Activated gamma-delta T cell treated with Interleukin-2 at 50 U/mL for 16 hours (primary cell): ENCODE measurements around the gene SLC1A2.

Source experiments
- DNase-seq: peaks from one replicate; pipeline ENCODE4 v3.0.0-alpha.2; 2020

The SLC1A2 gene

DNA sequence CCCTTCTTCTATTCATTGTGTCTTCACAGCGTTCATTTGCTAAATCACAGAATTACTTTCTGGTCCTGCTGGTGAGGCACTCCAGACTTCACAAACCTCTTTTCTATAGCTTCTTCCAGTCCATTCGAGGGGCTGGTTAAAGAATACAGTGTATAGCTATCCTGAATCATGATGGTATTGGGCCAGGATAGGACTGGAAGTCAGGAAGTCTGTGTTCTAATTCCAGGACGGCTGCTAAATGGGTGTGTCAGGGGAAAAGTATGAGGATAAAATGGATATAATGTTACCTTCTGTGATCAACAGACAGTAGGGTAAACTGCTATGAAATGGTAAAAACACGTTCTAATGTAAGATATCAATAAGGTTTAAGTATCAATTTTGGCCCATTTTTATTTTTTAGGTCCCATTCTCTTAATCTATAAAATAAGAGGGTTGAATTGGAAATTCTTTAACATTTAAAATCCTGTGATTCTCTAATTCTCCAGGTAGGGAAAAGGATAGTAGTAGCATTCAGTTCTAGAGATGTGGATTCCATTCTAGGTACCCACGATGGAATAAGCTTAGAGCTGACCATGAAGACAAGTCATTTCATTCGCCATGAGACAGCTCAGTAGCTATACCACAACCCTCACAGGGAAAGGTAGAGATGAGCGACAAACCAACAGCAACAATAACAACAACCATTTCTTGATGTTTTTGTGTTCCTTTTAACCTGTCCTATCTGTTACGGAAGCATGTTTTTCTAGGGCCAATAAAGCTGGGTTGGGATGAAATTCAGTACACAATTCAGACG, 96.1 kb downstream of the SLC1A2 start:
- DNase-seq, result no peak

DNA sequence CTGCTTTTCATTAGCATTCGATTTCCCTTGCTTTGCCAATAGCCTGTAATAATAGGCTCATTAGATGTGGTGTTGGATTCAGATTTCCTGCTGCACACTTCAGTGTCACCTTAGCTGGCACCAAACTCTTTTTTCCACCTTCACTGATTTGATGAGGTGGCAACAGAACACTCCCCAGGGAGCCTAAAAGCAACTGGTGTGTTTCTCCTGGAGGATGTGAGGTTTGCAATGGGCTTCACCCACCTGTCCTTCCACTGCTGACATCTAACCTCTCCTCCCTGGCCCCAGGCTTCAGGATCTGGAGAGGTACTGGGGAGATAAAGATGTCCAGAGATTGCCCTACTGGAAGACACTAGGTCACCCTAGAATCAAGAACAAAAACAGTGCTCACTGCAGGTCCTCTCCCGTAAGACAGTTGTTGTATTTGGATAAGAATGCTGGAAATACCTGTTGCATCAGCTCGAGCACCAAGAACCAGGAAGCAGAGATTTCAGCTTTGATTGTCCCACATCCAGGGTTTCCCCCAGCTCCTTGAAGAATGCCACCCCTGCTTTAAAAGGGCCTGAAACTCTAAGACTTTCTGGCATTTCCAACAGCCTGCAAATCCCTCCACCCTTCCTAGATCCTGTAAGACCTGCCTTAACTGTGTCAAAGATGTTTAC, 96.9 kb downstream of the SLC1A2 start:
- DNase-seq, result no peak

DNA sequence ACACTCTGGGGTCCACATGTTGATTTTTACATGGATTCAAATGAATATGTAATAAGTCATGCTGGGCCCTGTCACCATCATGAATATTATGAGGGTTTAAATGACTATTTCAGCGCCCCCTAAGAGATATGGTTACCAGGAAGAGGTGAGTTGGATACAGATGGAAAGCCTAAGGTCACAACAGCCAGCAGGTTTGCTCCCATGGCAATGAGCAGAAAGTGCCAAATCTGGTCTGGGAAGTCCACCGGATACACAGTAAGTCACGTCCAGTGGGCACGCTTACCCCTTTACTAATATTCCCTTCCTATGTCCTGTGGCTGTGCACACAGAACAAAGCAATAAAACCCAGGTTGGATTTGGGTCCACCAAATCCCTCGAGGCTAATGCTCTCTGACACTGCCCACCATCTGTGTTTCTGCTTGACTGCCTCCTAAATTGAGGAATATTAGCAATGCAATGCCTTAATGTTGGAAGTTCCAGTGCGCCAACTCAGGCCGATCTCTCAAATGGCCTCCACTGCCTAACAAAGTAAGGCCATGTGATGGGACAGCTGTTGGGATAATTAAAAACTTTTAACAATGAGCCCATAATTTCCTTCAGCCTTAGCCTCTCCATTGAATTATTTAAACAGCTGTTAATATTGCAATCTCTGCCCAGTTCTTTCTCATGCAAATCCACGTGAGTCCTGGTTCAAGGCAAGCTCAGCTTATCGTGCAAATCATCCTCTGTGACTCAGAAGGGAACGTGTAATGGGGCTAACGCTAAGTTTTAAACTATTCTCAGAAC, 97.6 kb downstream of the SLC1A2 start:
- no peak for DNase-seq

DNA sequence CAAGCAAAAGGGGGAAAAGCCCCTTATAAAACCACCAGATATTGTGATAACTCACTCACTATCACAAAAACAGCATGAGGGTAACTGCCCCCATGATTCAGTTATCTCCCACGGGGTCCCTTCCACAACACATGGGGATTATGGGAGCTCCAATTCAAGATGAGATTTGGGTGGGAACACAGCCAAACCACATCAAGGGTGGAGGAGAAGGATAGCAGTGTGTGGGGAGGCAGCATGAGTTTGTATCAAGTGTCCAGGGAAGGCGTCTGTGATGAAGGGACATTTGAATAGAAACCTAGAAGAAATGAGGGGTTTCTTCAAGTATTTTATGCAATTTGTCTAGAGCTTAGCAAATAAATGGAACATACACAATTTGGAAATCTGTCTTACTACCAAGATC, 98.2 kb downstream of the SLC1A2 start:
- DNase-seq, result no peak

DNA sequence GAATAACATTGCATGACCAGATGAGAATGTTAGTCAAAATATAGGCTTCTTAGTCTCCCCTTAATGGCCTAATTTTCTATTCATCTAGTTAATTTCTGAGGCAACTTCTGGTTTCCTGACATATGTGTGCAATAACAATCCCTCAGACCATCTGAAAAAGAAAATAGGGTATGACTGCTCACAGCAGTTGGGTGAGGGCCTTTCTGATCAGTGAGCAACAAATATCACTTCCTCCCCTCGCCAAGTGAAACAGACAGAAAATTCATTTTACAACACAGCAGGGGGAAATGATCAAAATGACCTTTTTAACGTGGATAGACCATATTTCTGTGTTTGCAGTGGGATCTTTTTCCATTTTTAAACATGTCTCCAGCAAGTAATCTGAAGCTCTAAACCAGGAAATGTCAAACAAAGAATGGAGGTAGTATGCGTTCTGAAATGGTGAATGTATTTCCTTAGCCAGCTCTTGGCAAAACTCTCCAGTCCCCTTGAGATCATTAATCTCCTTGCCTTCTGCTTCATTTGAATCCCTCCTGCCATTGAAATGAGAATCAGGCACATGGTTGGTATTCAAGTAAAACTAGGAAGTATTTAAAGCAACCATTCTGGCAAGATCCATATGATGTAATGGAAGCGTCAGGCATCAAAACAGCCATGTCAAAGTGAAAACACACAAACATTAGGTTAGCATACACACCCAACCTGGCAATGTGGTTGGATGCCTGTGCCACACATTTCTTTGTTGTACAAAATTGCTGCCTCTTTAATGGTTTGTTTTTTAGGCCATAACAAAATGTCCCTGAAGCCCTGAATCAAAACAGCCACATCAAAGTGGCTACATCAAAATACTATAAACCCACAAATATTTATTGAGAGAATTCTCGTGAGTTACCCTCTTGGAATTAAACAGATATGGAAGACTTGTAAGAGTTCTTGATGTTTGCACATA, 100.1 kb downstream of the SLC1A2 start:
- DNase-seq, result no peak

DNA sequence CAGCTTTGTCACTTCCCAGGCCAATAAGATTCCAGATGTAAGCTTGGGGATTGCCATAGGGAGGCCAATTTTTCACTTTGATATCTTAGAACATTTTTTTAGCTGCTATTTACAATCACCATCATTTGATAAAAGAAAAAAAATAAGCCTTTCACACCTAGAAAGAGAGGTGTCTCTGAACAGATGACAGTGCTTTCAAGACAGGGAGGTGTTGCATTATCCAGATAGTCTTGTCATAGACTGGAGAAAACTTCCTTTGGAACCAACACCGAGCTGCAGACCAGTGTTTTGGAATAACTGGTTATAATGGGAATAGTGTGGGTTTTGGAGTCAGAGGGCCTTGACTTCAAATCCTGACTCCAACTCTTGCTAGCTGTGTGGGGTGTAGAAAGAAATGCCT, 101.0 kb downstream of the SLC1A2 start:
- no peak for DNase-seq

DNA sequence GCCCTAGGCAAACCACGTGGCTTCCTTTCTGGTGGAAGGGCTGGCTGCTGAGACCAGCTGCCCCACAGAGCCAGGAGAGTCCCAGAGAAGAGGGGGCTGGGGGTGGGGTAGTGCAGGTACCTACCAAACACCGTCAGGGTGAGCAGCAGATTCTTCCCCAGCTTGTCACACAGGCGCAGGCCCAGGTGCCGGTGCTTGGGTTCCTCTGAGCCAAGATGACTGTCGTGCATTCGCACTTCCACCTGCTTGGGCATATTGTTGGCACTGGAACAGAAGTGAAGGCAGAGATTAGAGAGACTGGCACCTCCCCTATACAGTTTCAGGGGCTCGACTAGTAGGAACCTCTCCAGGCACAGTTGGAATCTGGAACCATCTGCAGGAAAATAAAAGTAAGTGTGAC, 102.1 kb downstream of the SLC1A2 start:
- no peak for DNase-seq

DNA sequence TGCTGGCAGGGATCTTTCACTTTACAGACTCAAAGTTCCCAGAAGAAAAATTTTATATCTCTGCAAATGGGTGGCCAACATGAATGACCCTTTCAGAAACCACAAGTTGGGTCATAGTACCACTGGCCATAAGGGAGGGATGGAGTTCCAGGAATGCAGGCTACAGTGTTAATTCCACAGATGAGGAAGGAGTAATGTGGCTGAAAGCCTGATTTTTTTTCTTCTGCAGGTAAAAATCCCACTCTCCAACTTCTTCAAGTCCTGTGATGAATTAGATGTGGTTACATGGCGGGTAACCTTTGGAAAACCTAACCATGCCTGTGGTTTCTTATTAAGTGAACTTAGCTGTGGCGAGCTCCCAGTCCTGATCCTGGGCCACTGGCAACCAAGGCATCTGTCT, 103.2 kb downstream of the SLC1A2 start:
- no peak for DNase-seq

DNA sequence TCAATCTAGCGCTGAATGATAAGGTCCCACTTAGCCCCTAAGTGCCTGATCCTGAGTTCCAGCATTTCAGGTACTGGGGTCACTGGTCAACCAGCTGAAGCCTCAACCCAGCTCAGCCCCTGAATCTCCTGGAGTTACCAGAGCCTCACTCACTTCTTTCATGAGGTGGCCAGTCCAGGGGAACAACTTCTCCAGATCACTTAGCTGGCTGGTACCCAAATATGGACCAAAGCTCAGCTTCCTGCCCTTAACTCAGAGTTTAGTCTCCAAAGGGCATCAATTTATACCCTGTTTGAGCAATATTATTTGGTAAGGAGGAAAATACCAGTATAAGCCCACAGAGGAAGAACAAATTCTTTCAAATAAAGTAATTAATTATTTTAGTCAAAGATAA, 105.6 kb downstream of the SLC1A2 start:
- no peak for DNase-seq

DNA sequence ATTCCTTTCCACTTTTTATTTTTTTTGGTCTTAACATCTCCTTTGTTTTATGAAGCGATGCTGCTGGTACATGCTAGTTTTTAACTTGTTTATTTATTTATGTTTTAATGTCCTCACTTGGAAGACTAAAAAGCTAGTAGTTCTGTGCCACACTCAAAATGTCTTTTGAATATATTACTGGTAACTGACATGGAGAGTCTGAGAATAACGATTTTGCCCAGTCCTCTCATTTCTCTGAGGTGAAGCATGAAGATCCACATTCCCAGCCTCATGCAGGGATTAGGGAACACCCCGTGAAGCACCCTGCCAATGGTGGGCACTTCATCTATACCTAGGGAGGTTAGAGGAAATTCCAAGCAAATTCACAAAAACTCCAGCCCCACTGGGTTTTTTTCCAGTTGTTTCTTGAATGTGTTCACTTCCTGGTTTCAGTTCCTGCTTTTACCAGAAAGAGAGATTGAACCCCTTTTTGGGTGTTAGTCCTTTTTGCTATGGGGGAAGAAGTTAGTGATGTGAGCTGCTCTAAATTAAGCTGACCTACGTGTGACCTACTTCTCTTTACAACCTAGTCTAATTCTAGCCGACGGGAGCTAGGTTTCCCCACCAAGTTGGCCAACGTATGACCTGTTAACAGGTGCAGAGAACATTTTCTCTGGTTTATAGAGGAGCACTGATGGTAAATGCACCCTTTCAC, 106.1 kb downstream of the SLC1A2 start:
- DNase-seq, result no peak

DNA sequence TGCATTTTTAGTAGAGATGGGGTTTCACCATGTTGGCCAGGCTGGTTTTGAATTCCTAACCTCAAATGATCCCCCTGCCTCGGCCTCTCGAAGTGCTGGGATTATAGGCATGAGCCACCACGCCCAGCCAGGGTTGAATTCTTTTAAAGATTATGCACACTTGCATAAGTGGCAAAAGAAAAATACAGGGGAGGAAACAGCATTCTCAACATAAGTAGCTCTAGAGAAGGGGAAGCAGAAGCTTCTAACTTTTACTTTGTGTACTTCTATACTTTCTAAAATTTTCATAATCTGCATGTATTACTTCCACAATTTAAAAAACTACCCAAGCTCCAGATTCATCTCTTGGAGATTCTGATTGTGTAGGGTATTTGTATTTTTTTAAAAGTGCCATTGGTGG, 108.0 kb downstream of the SLC1A2 start:
- no peak for DNase-seq

DNA sequence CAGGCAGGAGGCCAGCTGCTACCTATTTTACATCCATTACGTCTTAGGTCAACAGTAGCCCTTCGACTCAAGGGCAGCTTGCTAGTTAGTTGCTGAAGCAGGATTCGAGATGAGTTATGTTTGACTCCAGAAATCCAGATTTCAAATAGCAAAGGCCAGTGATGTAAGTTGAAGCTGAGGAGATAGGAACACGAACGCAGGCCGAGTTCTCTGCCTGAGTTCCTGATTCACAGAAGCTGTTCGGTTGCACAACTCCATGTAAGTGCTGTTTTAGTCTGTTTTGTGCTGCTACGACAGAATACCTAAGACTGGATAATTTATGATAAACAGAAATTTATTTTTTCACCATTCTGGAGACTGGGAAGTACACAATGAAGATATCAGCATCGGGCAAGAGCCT, 111.2 kb downstream of the SLC1A2 start:
- no peak for DNase-seq

DNA sequence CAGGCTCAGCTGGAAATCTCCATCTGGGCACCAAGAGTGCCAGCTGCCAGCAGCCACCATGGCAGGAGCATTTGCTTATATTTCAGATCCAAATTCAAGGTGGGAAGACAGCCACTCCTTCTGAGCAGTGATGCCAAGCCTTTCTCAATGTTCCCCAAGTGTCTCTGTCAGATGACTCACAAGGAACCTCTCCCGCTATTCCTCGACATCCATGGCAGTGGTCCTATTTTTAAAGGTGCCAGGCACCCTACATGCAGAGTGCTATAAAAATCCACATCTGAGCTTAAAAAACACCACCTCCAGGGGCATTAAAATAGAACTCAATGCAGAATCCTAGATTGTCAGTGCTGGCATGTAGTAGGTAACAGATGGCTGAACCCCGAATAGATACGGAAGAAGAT, 112.1 kb downstream of the SLC1A2 start:
- no peak for DNase-seq

DNA sequence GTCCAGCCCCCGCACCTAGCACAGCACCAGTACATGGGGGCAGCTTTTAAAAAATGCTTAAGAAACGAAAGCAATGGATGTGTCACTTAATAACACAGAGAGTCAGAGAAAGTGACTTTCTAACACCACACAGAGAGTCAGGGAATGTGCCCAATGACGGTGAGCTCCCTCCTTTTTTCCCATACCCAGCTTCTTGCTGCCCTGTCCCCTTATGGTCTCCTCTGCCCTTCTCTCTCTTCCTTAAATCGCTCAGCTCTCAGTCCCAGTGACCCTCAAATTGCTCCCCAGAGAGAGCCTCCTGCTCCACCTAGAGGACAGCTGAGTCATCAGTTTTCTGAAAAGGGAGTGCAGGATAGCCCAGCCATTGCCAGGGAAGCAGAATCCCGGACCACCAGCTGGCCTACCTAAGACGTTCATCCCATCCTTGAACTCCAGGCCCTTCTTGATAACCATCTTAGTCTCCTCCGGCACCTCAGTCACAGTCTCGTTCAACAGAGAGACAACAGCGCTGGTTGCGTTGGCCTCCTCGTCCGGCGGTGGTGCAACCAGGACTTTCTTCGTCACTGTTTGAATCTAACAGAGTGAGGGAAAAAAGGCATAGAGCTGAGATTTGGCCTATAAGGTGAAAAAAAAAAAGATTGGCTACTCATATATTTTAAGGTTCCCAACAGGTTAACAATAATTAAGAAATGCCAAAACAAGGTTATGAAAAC, 113.5 kb downstream of the SLC1A2 start:
- peak; percentile 39 for DNase-seq

DNA sequence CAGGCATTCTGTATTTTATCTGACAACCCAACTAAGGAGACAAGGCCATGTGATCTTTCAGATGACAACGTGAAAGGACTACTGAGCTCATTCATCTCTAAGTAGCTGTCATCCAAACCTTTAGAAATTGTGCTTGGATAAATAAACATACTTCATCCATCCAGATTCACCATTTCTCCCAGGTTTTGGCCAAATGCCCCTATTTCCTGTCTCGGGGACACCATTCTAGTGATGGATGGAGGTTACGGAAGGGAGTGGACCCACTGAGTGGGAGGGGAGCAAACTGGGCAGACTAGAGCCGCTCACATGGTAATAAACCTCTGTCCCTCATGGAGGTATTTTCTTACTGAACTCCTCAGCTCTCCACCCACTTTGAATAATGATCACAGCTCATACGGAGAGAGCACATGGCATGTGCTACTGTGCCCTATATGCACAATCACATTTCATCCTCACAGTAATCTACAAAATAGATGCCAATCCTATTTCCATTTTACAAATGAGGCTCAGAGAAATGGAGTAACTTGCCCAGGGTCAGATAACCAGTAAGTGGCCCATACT, 114.4 kb downstream of the SLC1A2 start:
- DNase-seq, result no peak

DNA sequence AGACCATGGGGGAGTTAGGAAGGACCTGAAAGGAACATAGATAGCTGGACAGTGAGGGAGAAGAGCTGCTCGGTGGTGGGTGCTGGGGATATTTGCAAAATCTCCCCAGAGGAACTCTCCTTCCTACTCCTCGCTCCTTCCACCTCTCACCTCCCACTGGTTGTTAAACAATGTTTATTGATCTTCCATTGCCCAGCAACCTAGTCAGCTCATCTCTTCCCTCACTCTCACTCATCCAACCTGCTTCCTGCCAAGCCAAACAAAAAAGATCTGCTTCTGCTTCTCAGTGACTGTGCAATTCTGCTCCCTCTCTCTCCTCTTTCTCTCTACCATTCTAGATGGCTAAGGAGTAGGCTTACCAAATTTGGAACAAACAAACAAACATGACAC, 115.0 kb downstream of the SLC1A2 start:
- DNase-seq, result no peak

DNA sequence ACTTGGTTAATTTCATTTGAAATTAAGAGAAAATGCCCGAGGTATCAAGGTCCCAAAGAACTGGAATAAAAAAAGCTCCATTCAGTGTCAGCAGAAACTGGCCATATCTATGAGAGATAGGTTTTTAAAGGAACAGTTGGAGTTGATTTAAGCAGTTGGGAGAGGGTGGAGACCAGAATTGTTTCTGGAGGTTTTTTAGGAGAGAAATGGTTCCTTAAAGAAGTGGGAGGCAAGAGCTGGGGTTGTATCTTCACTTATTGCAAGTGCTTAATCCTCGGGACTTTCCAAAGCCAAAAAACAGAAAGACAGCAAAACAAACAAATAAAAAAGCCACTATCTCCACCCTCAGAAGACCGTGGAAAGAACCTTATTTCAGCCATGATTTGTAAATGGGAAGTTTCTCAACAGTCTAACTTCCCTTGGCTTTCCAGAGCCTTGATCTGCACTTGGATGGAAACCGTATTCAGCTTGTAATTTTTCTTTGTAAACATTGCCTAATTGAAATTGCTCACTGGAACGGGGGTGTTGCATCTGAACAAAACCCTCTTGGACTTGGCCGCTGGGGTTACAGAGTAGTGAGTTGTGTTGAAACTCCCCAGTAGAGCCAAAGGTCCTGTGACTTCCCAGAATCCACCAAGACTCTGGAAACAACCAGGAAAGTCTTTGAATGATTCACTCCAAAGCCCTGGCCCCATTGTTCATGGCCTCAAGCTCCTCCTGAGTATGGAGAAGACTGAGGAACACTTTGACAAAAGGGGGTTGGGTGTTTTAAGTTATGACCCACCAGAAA, 115.6 kb downstream of the SLC1A2 start:
- no peak for DNase-seq

DNA sequence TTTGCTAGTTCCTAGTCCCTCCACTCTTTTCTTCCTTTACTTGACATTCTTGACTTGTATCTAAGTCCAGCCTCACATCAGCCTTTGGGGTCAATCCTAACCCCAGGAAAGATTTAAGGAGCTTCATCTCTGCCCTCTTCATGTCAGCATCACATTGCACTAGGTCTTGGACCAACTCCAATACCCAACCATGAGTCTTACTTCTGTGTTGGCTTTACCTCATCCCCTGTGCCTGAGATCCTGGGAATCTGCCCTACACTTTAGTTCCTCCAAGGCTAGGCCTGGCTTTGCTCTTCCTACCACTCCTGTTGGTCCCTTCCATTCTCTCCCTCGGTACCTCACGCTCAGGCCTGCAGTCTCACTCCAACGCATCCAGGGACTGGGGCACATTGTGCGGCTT, 117.0 kb downstream of the SLC1A2 start:
- no peak for DNase-seq

DNA sequence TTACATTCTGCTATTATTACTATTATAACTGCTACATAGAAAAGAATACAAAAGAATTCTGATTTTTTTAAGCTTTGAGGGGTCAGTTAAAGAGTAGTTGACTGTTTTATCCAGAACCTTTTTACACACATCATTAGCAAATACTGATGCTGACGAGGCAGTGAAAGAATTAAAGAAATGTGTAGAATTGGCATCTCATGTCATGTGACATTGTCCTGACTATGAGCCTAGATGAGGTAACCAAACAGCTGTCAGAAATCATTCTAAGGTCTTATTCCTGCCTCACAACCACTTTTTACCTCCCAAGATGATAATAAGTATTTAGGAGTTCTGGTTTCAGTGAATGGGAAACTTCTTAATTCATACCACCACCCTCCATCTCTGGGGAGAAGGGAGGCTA, 121.0 kb downstream of the SLC1A2 start:
- DNase-seq, result no peak

DNA sequence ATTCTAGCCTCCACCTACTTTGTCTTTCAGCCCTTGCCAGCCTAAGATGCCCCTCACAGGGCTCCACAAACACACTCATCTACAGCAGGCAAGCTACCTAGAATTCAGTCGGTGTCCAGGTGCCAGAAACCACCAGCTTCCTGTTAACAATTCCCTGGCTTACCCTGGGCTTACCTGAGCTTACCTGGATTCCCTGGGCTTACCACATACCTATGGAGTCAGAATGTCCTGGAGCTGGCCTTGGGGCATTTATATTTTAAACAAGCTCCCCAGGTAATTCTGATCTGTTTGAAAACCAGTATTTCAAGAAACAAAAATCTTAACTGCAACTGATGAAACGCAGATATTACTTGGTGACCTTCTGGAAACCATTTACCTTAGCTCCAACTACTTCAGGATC, 123.6 kb downstream of the SLC1A2 start:
- no peak for DNase-seq
